Lower leg skin (tissue), 3 donors: ENCODE results near the gene FHOD3.

Experiments used
- CTCF ChIP-seq, 3 donors: fragments of 450-650 bp; IDR thresholded peaks; one replicate each; pipeline ENCODE4 v1.5.1; 2016; ENCODE audit warnings: antibody characterized with exemption in 3 of 3, mild to moderate bottlenecking in 3 of 3, moderate library complexity in 2 of 3
- POLR2A ChIP-seq, 2 donors: fragments of 450-650 bp; IDR thresholded peaks; one replicate each; pipeline ENCODE4 v1.6.1; 2016 to 2017; ENCODE audit warnings: antibody characterized with exemption in 2 of 2, mild to moderate bottlenecking in 1 of 2, moderate library complexity in 1 of 2

GRCh38 chr18:36821681-36822080 lies 524.2 kb downstream of the FHOD3 start:
- TF ChIP-seq CTCF (IDR thresholded peaks at IDR 0.05): no peak
- no peak for TF ChIP-seq POLR2A (IDR thresholded peaks at IDR 0.05)
